Measurements from ENCODE around the gene CGB3. TPM values are rescaled to one million over a fixed set of nuclear protein-coding genes. Genes with fewer than 3 reads are reported as not detected.
A peak's percentile ranks its signal among the peaks of the same experiment; 100 is the strongest.
"Not testable (repeated sequence)": the region's sequence is repeated elsewhere in the genome, so short reads cannot be mapped to it uniquely, and the experiment has no call there.

Gene CGB3
- total and polyA plus RNA-seq, 2 of the 4 experiments (the other 2 are of a cell fraction) = not detected

GRCh38 chr19:49056902-49057596, 32.9 kb upstream of the CGB3 start:
- Histone ChIP-seq H2BK120ac (ENCODE audit: low read depth, low read length) (0 out of 2 replicates have a peak overlapping the region, but pooled peaks have one; percentile 34), H2AFZ (replicated peaks; ENCODE audit: low read length, poor library complexity) (peak overlapping the region; percentile 95), H2AK5ac (ENCODE audit: low read depth, low read length) (peak overlapping the region; percentile 39), H4K91ac (ENCODE audit: insufficient read depth, low read depth, low read length) (peak overlapping the region; percentile 62; the same call in 1 of the 2 replicates), H2AK9ac (replicated peaks; ENCODE audit: low read depth, low read length, poor library complexity) (peak overlapping the region; percentile 60), H3K4ac (ENCODE audit: low read depth, low read length) (peak overlapping the region; percentile 16; the same call in 1 of the 2 replicates), H3K4me2 (ENCODE audit: low read depth, low read length) (peak overlapping the region; percentile 84), H3K4me3 (ENCODE audit: insufficient read depth, low read depth, low read length) (peak overlapping the region; percentile 61), H3K23ac (ENCODE audit: low read depth, low read length) (peak overlapping the region; percentile 89), H4K5ac (ENCODE audit: low read depth, low read length) (peak overlapping the region; percentile 17; the same call in 1 of the 2 replicates), H3K14ac (replicated peaks; ENCODE audit: low read depth, low read length) (peak overlapping the region; percentile 68), H4K8ac (ENCODE audit: low read depth in 2 of 2, low read length in 2 of 2) (peak overlapping the region in 1 of 2 experiments; percentile 60; a peak in 2 of 4 replicates)
- DNase-seq; BruUV-seq (replicated peaks); in situ Hi-C loops (cut with MboI; ENCODE audit: low sequenced_read_pairs); H3K56ac ChIP-seq (ENCODE audit: extremely low read depth, insufficient read depth, low read length); H3K9me3 ChIP-seq (ENCODE audit: control insufficient read depth, insufficient read depth, low read length); H3K9me1 ChIP-seq (ENCODE audit: insufficient read depth, low read length); dilution Hi-C loops (cut with HindIII; ENCODE audit: low sequenced_read_pairs, unreplicated experiment); H3K9ac ChIP-seq (ENCODE audit: low read depth, low read length); H3K18ac ChIP-seq (ENCODE audit: low read depth, low read length); H3K27ac ChIP-seq (ENCODE audit: insufficient read depth, low read length); H3K79me1 ChIP-seq (ENCODE audit: low read depth in 1 of 2, low read length in 2 of 2); H4K20me1 ChIP-seq (ENCODE audit: insufficient read depth, low read length); H3K36me3 ChIP-seq (ENCODE audit: control insufficient read depth, insufficient read depth, low read length); H2BK20ac ChIP-seq (ENCODE audit: low read depth, low read length); H2BK5ac ChIP-seq (ENCODE audit: low read depth, low read length, poor library complexity, severe bottlenecking); H2BK15ac ChIP-seq (ENCODE audit: low read depth, low read length); ATAC-seq (ENCODE audit: low read depth); H3K4me1 ChIP-seq (ENCODE audit: control insufficient read depth, insufficient read depth, low read length); POLR2A ChIA-PET (ENCODE audit: unreplicated experiment); H3K27me3 ChIP-seq (ENCODE audit: control insufficient read depth, insufficient read depth, low read length): not testable (repeated sequence)
- CTCF ChIA-PET = interaction anchor here (0.6 to 0.8 kb wide), 3 partner anchors 18 to 64 kb away, joined by 3 read pairs; partner anchors contain the start of genes GYS1 and RUVBL2
- WGBS, 2 experiments (ENCODE audit: extremely low coverage in 2 of 2, insufficient read length in 1 of 2) = 16% methylated on average over 6 of the region's 34 CpGs; no CpG with 5 or more reads in 1 of the 2 experiments
- intact Hi-C loops (cut with micrococcal nuclease) = loop anchor here (5.0 kb wide), 1 partner anchor 65 kb away; the partner anchor contains the start of genes GYS1 and RUVBL2

All from IMR-90 (cell line).